PFSK-1 (cell line): ENCODE measurements around the gene VAV3.

Source experiments
- FOXP2 ChIP-seq: optimal IDR thresholded peaks from 2 replicates; pipeline ENCODE3; 2011; ENCODE audit warnings: borderline replicate concordance, control low read depth, inconsistent platforms; ENCODE audit not compliant: insufficient read depth; ENCODE audit errors: extremely low read length, extremely low read depth
- POLR2AphosphoS5 ChIP-seq: IDR thresholded peaks from 2 replicates; pipeline ENCODE4 v1.6.1; 2012; ENCODE audit warnings: low read depth, mild to moderate bottlenecking, control low read depth, low read length, moderate library complexity
- REST ChIP-seq, 2 experiments: IDR thresholded peaks; 2 replicates each; pipeline versions ENCODE4 v1.6.1 to v1.8.0; 2011 to 2012; ENCODE audit warnings: low read depth in 2 of 2, low read length in 2 of 2, control low read depth in 1 of 2, inconsistent platforms in 1 of 2, mild to moderate bottlenecking in 1 of 2, moderate library complexity in 1 of 2; ENCODE audit not compliant: insufficient read depth in 1 of 2
- SIN3A ChIP-seq: IDR thresholded peaks from 2 replicates; pipeline ENCODE4 v1.6.1; 2012; ENCODE audit warnings: mild to moderate bottlenecking, low read length, moderate library complexity, borderline replicate concordance; ENCODE audit not compliant: insufficient read depth
- TAF1 ChIP-seq: IDR thresholded peaks from 2 replicates; pipeline ENCODE4 v1.6.1; 2012; ENCODE audit warnings: low read length, control low read depth, borderline replicate concordance; ENCODE audit not compliant: insufficient read depth

Gene VAV3

GRCh38 chr1:107689733-107690132 is 275.2 kb downstream of the VAV3 start:
- no peak for TF ChIP-seq SIN3A
- TF ChIP-seq REST (IDR thresholded peaks at IDR 0.05; ENCODE audit: insufficient read depth in 1 of 2, low read depth in 2 of 2, low read length in 2 of 2) = no peak
- no peak for TF ChIP-seq POLR2AphosphoS5
- TF ChIP-seq FOXP2 = no peak
- no peak for TF ChIP-seq TAF1

GRCh38 chr1:107689159-107689558 is 275.8 kb downstream of the VAV3 start:
- TF ChIP-seq FOXP2 = no peak
- TF ChIP-seq TAF1 = no peak
- TF ChIP-seq REST (IDR thresholded peaks at IDR 0.05; ENCODE audit: insufficient read depth in 1 of 2, low read depth in 2 of 2, low read length in 2 of 2) = no peak
- no peak for TF ChIP-seq POLR2AphosphoS5
- TF ChIP-seq SIN3A = no peak

DNA sequence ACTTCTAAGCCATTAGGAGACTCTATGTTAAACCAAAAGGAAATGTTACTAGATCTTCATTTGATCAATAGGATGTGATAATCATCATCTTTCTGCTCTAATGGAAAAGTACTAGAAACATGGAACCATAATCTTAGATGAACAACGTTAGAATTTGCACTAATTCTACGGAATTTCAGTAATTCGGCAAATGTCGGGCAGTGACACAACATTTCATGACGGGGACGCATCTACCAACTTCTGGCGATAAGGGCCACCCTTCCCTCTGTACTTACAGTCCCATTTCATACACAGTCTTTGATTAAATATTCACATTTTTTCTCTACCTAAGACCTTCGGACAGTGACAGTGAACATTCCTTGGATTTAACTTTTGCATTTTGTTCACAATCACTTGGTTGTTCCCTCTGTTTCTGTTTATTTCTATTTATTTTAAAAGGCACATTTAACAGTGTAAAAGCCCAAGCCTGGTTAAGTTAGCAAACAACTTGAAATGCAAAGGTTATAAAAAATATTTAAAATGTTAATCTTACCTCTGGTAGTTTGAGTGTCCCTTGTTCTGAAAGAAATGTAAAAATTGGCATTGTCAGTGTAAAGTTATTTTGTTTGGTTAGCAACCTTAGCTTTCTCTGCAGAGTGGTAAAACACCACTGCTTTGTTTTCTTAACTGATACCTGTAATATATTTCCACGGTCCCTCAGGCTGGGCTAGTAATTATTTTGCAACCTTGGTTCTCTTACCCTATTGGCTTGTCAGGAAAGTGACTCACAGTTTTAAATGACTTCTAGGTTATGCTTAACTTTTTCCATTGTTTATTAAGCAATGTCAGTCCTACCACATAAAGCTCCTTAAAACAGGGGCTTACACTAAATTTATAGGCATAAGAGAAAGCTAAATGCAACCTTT is 276.9 kb downstream of the VAV3 start:
- no peak for TF ChIP-seq POLR2AphosphoS5
- TF ChIP-seq TAF1 = no peak

- TF ChIP-seq REST (IDR thresholded peaks at IDR 0.05; ENCODE audit: insufficient read depth in 1 of 2, low read depth in 2 of 2, low read length in 2 of 2) = no peak
- TF ChIP-seq POLR2AphosphoS5 = no peak
- TF ChIP-seq FOXP2 = no peak
- TF ChIP-seq TAF1 = no peak
- TF ChIP-seq SIN3A = no peak
These were observed 281.3 kb downstream of the VAV3 start for GRCh38 chr1:107683683-107684082.

DNA sequence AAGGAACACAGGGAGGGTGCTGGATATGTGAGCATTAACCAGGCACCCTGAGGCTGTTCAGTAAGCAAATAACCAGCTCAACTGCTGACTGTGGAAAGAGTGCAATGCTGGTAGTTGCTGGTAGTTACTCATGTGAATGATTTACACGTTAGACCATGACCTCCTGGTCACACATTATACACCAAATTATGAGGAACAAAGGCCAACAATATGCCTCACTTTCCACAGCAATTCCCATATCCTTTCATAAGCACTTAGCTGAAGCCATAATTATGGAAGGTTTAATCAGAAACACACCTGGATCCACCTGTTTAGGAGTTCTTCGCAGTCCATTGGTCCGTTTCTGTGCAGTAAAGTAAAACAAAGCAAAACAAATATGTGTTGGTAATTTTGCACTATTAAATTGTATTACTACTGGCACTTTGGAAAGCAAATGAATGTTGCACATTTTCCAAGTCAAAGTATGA is 281.8 kb downstream of the VAV3 start:
- TF ChIP-seq SIN3A (no peak), POLR2AphosphoS5 (no peak), TAF1 (no peak), REST (IDR thresholded peaks at IDR 0.05; ENCODE audit: insufficient read depth in 1 of 2, low read depth in 2 of 2, low read length in 2 of 2) (no peak)
